SH-SY5Y (cell line): ENCODE measurements around the gene KY.

Experiments used
- GATA2 ChIP-seq: IDR thresholded peaks from 2 replicates; pipeline ENCODE4 v1.6.1; 2011; ENCODE audit warnings: mild to moderate bottlenecking, low read depth, low read length
- GATA3 ChIP-seq: IDR thresholded peaks from 2 replicates; pipeline ENCODE4 v1.6.1; 2011; ENCODE audit warnings: low read depth, mild to moderate bottlenecking, low read length, moderate library complexity

- TF ChIP-seq GATA2 (no peak), GATA3 (no peak)
These were observed 33.0 kb downstream of the KY start for GRCh38 chr3:134617608-134618477.
